ENCODE results near the gene ALDH1A1.

GRCh38 chr9:72919246-72919945 lies 33.5 kb downstream of the ALDH1A1 start:
- TF ChIP-seq EZH2 (IDR thresholded peaks at IDR 0.05) (no peak), CTCF (IDR thresholded peaks at IDR 0.05) (no peak), EZH2phosphoT487 (IDR thresholded peaks at IDR 0.05) (no peak)

All from neural progenitor cell (in vitro differentiated cells).